ENCODE data around the gene NAV2. TPM values are rescaled to one million over a fixed set of nuclear protein-coding genes. Genes with fewer than 3 reads are reported as not detected.

The NAV2 gene
- total RNA-seq, 1 donor from 2014 or later = 44.8 TPM

GRCh38 chr11:19936461-19936860 is 223.8 kb downstream of the NAV2 start:
- H3K27me3 ChIP-seq = no peaks in the 10 kb centered on the region
- ATAC-seq (no peak), DNase-seq (no peak)
- H3K4me3 ChIP-seq = no peak overlapping the region
- peaks cover 21% of the 10 kb centered on the region for H3K36me3 ChIP-seq
- no peaks in the 10 kb centered on the region for H3K4me1 ChIP-seq
- H3K27ac ChIP-seq = no peak overlapping the region
- no peaks in the 10 kb centered on the region for H3K9me3 ChIP-seq
- TF ChIP-seq CTCF (IDR thresholded peaks at IDR 0.05) = no peak
- intact Hi-C loops (cut with DNase I) = no loop called here

GRCh38 chr11:19938169-19938856 is 225.7 kb downstream of the NAV2 start:
- peak; percentile 85 for TF ChIP-seq CTCF (IDR thresholded peaks at IDR 0.05)
- intact Hi-C loops (cut with DNase I) = no loop called here
- H3K4me3 ChIP-seq = no peak overlapping the region
- ATAC-seq (peak; percentile 83), DNase-seq (no peak)
- H3K27ac ChIP-seq = no peak overlapping the region
- no peaks in the 10 kb centered on the region for H3K27me3 ChIP-seq
- no peaks in the 10 kb centered on the region for H3K4me1 ChIP-seq
- H3K9me3 ChIP-seq = no peaks in the 10 kb centered on the region
- peaks cover 18% of the 10 kb centered on the region for H3K36me3 ChIP-seq

GRCh38 chr11:19938866-19939265 is 226.2 kb downstream of the NAV2 start:
- intact Hi-C loops (cut with DNase I) = no loop called here
- Histone ChIP-seq H3K27me3 (no peaks in the 10 kb centered on the region), H3K27ac (no peak overlapping the region), H3K9me3 (no peaks in the 10 kb centered on the region), H3K4me3 (no peak overlapping the region), H3K4me1 (no peaks in the 10 kb centered on the region), H3K36me3 (peaks cover 13% of the 10 kb centered on the region)
- no peak for TF ChIP-seq CTCF (IDR thresholded peaks at IDR 0.05)
- ATAC-seq (no peak), DNase-seq (no peak)

- intact Hi-C loops (cut with DNase I) = no loop called here
- DNase-seq = no peak
- peaks cover 10% of the 10 kb centered on the region for H3K36me3 ChIP-seq
Measured at GRCh38 chr11:19939415-19939929, 226.8 kb downstream of the NAV2 start.

GRCh38 chr11:19940831-19941230 is 228.2 kb downstream of the NAV2 start:
- no peak for ATAC-seq
- no peak for TF ChIP-seq CTCF (IDR thresholded peaks at IDR 0.05)
- Histone ChIP-seq H3K36me3 (peaks cover 10% of the 10 kb centered on the region), H3K9me3 (no peaks in the 10 kb centered on the region), H3K4me1 (no peaks in the 10 kb centered on the region), H3K4me3 (no peak overlapping the region), H3K27me3 (no peaks in the 10 kb centered on the region), H3K27ac (no peak overlapping the region)
- no peak for DNase-seq
- intact Hi-C loops (cut with DNase I) = loop anchor here (10.0 kb wide), 1 partner anchor 194 kb away; no protein-coding TSS in a partner anchor

More at GRCh38 chr11:19939415-19939929, 226.8 kb downstream of the NAV2 start:
- H3K27ac ChIP-seq = no peak overlapping the region
- H3K4me3 ChIP-seq = no peak overlapping the region
- H3K9me3 ChIP-seq = no peaks in the 10 kb centered on the region
- no peak for ATAC-seq
- TF ChIP-seq CTCF (IDR thresholded peaks at IDR 0.05) = no peak
- no peaks in the 10 kb centered on the region for H3K4me1 ChIP-seq
- H3K27me3 ChIP-seq = no peaks in the 10 kb centered on the region

All from upper lobe of right lung (tissue), 1 donor.